NCI-H774 (cell line): Measurements from ENCODE around the gene AGAP6.
"Not testable (repeated sequence)": the region's sequence is repeated elsewhere in the genome, so short reads cannot be mapped to it uniquely, and the experiment has no call there.

Experiments used
- DNase-seq: peaks from one replicate; lab custom pipeline; 2025; lab: John Stamatoyannopoulos, UW

Gene AGAP6

DNA sequence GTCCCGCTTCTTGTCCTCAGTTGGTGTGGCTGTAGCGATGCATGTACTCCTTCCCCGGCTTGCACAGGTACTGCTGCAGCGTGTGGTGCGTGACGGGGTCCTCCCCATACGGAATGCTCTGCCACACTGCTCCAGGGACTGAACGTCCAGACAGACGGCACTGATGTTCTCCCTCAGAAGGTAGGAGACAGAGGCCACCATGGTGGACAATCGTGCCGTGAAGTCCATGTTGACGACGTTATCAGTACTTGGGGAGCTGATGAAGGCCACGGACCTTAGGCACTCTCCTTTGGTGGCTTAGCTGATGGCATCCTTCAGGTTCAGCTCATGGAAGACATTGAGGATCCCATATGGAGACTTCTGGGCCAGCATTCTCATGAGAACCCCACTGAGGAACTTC lies 37.4 kb downstream of the AGAP6 start:
- DNase-seq = no peak

DNA sequence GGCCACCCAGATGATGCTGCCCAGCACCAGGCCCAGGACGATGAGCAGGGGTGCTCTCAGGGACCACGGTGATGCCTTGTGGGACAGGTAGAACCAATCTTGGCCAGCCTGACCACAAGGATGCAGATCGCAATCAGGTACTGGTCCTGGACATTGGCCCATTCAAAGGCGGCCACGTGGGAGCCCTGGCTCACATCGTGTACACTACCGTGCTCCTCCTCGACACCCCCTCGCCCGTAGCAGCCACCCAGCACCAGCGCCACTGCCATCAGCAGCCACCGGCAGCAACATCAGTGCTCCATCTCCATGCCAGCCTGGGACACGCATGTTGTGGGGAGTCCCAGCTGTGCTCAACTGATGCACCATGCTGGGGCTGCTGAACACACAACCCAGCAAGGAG lies 39.0 kb downstream of the AGAP6 start:
- DNase-seq = no peak

DNA sequence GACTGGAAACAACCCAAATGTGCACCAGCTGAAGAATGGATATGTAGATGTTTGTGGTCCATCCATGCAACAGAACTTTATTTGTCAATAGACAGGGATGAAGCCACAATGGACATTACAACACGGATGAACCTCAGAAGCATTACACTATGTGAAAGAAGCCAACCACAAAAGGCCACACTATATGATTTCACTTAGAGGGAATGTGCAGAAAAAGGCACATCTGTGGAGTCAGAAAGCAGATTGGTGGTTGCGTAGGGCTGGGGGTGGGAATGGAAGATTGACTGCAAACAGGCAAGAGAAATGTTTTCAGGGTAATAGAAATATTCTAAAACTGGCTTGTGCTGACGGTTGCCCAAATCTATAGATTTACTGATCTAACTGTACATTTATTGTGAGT lies 45.3 kb downstream of the AGAP6 start:
- no peak for DNase-seq

DNA sequence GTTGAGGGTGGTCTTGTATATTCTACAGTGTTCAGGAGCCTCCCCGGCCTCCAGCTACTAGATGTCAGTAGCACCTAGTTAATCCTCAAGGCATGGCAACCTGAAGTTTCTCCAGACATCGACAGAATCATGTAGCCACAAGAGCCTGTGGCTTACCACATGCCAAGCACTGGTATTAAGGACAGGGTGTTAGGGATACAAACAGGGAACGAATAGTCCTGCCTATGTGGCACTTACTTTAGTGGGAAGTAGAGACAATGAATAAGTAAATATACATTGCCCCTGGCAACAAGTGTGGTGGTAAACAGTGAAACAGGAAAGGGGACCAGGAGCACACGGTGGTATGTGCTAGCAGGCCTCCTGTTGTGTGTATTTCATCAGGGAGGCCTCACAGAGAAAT lies 47.1 kb downstream of the AGAP6 start:
- DNase-seq = peak; percentile 12

DNA sequence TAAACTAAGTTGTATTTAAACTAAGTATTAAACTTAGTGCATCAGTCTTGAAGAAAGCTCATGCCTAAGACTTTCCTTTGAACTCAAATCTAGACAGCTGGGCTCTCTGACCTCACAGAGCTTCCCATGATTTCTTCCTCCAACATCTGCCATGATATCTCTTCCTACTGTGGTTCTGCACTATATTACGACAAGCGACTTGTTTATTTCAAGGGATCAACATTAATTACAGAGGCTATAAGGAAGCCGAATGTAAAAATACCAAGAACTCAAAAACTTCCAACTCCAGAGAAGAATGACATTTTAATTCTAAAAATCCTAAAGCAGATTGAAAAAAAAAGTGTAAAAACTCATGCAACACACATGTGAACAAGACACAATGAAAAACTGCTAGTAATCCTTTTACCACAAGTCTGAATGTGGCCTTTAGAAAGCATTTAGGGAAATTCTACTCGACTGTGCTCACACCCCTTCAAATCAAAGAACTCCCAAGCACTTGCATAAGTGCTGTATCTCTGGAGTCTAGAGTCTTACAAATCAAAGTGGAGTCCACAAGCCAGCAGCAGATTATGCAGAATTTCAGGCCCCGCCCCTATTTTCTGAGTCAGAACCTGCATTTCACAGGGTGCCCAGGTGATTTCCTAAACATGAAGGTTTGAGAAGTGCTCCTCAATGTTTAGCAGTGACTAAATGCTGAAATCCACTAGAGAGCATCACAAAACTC lies 56.9 kb downstream of the AGAP6 start:
- no peak for DNase-seq

DNA sequence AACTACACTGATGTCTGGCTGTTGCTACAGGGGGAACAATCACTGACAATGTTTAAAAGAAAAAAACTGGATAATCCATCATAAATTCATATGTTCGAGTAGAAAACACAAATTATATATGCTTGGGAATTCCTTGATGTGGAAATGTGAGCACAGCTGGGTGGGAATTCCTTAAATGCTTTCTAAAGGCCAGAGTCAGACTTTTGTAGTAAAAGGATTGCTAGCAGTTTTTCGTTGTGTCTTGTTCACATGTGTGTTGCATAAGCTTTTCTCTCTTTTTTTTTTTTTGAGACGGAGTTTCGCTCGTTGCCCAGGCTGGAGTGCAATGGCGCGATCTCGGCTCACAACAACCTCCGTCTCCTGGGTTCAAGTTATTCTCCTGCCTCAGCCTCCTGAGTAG lies 58.3 kb downstream of the AGAP6 start:
- not testable (repeated sequence) for DNase-seq

DNA sequence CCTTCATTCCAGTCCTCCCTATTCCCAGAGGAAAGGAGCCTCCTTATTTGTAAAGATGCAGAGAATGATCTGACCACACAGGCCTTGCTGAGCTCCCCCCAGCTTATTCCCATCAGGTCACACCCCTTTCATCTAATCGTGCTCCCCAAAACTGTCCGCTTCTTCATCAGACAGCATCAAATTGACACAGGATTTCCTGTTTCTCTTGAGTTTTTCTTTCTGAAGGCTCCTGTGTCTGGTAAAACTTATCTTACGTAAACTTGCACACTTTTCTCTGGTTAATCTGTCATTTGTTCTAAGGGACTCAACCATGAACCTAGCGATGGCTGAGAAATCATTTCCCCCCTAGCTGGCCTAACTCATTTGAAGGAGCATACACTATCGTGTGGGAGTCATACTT lies 59.4 kb downstream of the AGAP6 start:
- not testable (repeated sequence) for DNase-seq

DNA sequence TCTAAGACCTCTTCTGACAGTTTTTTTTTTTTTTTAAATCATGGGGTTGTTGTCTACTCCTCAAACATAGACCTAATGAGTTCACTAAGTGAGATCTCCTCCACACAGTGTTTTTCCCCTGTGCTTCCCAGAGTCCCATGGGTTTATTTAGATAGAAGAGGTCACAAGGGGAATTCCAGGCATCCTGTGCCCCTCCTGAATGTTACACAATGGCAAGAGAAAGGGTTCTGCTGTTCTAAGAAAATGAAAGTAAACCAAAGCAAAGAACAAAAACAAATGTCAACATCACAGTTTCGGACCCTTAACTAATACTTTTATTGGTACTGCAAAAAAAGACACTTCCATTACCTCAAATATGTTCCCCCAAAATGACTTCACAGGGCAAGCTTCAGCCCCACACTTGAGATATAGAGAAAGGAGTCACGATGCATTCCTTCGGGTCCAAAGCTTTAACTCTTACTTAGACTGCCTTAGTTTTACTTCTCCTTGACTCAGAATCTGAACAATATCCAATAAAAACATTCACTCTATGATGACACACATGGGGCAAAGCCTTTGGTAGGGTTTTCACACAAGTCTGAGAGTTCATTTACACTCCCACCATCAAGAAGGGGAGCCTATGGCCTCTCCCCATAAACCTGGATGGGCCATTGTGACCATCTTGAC lies 63.9 kb downstream of the AGAP6 start:
- not testable (repeated sequence) for DNase-seq

DNA sequence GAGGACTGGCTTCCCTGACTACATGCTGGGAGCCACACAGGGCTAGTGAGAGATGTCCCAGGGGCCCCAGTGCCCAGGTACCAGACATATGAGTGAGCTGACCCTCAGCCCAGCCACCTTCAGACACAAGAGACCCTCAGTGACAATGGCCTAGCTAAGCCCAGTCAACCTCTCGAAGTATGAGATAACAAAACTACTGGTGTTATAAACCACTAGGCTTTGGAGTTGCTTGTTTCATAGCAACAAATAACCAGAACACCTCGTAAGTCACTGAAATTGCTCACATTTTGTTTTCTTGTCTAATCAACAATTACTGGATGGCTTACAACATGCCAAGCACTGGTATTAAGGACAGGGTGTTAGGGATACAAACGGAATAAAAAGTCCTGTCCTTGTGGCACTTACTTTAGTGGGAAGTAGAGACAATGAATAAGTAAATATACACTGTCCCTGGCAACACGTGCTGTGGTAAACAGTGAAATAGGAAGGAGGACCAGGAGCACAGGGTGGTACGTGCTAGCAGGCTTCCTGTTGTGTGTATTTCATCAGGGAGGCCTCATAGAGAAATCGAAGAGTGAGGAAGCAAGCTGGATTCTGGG lies 64.7 kb downstream of the AGAP6 start:
- not testable (repeated sequence) for DNase-seq

DNA sequence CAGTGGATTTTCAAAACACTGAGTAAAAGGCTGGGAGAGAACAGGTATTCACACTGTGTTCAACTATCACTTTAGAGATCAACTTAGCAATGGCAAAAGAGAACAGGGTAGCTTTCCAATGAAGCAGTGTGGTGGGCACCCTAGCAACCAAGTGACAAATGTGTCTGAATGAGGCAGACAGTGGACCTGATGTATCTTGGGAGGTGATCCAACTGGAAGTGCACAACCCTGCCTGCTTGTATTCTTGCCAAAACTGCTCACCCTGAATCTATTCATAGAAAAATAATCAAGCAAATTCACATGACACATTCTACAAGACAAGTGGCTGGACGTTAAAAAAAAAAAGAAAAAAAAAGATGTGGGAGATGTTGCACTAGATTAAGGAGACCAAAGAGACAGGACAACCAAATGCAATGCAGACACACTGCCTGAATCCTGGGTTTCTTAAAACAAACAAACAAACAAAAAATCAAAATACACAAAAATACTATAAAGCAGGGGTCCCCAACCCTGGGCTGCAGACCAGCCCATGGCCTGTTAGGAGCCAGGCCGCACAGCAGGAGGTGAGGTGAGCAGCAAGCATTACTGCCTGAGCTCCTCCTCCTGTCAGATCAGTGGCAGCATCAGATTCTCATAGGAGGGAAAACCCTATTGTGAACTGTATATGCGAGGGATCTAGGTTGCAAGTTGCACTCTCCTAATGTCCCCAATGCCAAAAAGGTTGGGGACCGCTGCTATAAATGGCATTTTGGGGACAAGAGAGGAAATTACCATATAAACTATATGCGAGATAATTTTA lies 67.5 kb downstream of the AGAP6 start:
- DNase-seq = not testable (repeated sequence)

DNA sequence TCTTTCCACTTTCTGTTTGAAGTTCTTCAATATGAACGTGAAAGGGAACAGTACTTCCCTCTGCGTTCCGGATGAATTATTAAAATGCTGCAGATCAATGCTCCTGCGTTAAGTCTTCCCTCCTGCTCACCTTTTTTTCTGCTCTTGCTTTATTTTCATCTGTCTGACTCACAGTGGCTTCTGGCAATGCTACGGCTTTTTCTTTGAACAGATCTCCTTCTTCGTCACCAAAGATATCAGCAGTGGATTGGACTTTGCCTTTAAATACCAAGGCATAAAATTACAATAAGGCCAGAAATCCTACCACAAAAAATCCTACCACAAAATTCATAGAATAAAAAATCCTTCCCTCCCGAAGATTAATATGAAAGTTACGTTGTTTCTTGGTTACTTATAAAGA lies 68.4 kb downstream of the AGAP6 start:
- not testable (repeated sequence) for DNase-seq

DNA sequence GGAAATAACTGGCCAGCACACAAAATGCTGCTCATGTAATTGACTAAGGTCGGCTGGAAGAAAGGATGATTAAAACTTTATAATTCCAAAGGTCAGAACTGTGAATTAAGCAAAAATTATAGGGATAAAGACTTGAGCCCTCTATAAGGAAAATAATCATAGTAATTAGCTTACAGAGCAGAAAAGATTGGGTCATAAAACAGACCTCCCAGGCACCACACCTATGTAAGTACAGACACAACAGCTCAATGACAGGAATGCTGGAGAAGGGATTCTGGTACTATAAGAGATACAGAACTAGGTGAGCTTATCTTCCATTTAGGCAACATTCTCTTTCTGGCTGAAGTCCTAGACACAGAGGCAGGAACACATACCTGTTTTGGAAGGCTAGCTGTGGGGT lies 70.5 kb downstream of the AGAP6 start:
- not testable (repeated sequence) for DNase-seq

DNA sequence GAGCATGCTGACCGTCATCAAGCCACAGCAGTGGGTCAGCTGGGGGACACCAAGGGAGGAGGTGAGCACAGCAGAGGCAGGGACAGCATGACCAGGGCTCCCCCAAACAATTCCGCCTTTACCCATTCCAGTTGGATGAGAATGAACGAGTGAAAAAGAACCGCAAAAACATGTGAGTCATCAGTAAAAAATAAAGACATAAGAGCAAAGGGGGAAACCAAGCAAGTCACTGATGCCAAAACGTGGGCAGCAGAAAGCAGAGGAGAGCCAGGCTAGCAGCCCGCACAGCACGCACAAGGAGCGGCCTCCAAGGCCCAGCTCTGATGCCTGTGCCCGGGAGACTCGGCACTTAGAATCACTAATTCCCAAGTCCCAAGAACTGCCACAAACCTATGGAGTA lies 71.7 kb downstream of the AGAP6 start:
- DNase-seq = not testable (repeated sequence)
